ENCODE results near the gene TSPAN32.

DNA sequence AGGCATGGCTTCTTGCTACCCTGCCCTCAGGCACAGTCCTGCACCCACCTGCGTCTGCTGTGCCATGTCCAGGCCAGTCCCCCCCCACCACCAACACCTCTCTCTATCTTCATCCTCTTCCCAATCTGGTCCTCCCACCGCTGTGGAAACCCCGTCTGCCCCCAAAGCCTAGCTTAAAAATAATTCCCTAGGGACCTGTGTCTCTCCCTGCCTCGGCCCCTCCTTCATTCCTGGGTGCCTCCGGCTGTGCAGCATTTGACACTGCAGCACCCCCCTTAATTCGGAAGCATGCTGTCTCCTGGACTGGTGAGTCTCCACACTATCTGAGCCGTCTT, 28.9 kb upstream of the TSPAN32 start:
- TF ChIP-seq TARDBP (IDR thresholded peaks at IDR 0.05) (no peak), SP1 (IDR thresholded peaks at IDR 0.05) (no peak), FOXM1 (IDR thresholded peaks at IDR 0.05; ENCODE audit: borderline replicate concordance) (no peak), ELF4 (IDR thresholded peaks at IDR 0.05) (no peak), NFRKB (IDR thresholded peaks at IDR 0.05) (no peak), L3MBTL2 (conservative IDR thresholded peaks at IDR 0.05) (no peak)
